ENCODE measurements around the gene IL17C. TPM values are rescaled to one million over a fixed set of nuclear protein-coding genes. Genes with fewer than 3 reads are reported as not detected.

IL17C gene, protein sequence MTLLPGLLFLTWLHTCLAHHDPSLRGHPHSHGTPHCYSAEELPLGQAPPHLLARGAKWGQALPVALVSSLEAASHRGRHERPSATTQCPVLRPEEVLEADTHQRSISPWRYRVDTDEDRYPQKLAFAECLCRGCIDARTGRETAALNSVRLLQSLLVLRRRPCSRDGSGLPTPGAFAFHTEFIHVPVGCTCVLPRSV
- polyA plus RNA-seq (ENCODE audit: low read depth in 6 of 6): 1 to 10 TPM in 1 of 6 donors, under 1 TPM in 3, not detected in 2; 0.39 to 1.3 (median 0.86) TPM

GRCh38 chr16:88638323-88639230 lies at the start of gene IL17C:
IL17C (plus strand) TSS chr16:88638572; CDS start chr16:88638642, 70 bp downstream.
- peak; percentile 54 for DNase-seq
- ATAC-seq (ENCODE audit: low read depth in 2 of 2): peak; percentile 6 to 12
- no peaks in the 10 kb centered on the region for H3K9me3 Mint-ChIP-seq

DNA sequence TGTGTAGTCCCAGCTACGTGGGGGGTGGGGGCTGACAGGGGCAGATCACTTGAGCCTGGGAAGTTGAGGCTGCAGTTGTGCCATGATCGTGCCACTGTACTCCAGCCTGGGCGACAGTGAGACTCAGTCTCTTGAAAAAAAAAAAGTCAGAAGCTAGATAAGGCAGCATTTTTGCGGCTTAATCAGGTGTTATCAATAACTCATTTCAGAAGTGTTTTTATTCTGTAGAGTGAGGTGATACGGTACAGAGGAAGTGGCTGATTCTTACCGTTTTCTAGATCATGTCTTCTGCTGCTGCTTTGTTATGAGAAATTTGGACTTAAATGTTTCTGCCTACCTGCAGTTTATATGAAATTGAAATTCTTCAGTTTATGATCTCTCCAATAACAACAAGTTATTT lies 49.6 kb upstream of the IL17C start:
- H3K27ac Mint-ChIP-seq: peak overlapping the region in 1 of 6 donors; percentile 31
- H3K4me1 Mint-ChIP-seq: peaks cover 14 to 24% (median 24%) of the 10 kb centered on the region in 3 donors
- ATAC-seq (ENCODE audit: low read depth in 2 of 2) (no peak), DNase-seq (no peak)
- peaks cover 10 to 13% of the 10 kb centered on the region in 2 donors for H3K36me3 Mint-ChIP-seq
- H3K4me3 Mint-ChIP-seq: no peak overlapping the region
- no peaks in the 10 kb centered on the region for H3K27me3 Mint-ChIP-seq
- H3K9me3 Mint-ChIP-seq: no peaks in the 10 kb centered on the region

More at GRCh38 chr16:88638323-88639230, at the start of gene IL17C:
- no peaks in the 10 kb centered on the region for H3K36me3 Mint-ChIP-seq
- peak within 1 kb of the TSS; percentile 62 to 86 (median 77) for H3K4me3 Mint-ChIP-seq
- H3K27me3 Mint-ChIP-seq: no peaks in the 10 kb centered on the region
- H3K27ac Mint-ChIP-seq: peak within 1 kb of the TSS; percentile 48 to 91 (median 65)
- H3K4me1 Mint-ChIP-seq: peaks cover 48 to 70% (median 60%) of the 10 kb centered on the region in 3 donors

- ATAC-seq (ENCODE audit: low read depth in 2 of 2) (no peak), DNase-seq (no peak)
- Mint-ChIP-seq H3K27me3 (no peaks in the 10 kb centered on the region), H3K4me1 (peaks cover 13 to 25% (median 22%) of the 10 kb centered on the region in 3 donors), H3K4me3 (no peak overlapping the region), H3K27ac (peak overlapping the region in 3 of 6 donors; percentile 10 to 70 (median 31)), H3K36me3 (peaks cover 10 to 13% of the 10 kb centered on the region in 2 donors), H3K9me3 (no peaks in the 10 kb centered on the region)
Observed at GRCh38 chr16:88589441-88589840, 48.9 kb upstream of the IL17C start.

GRCh38 chr16:88591577-88592021 lies 46.8 kb upstream of the IL17C start:
- H3K27ac Mint-ChIP-seq: no peak overlapping the region
- peaks cover 8 to 17% (median 9%) of the 10 kb centered on the region in 3 donors for H3K4me1 Mint-ChIP-seq
- no peak overlapping the region for H3K4me3 Mint-ChIP-seq
- no peaks in the 10 kb centered on the region for H3K27me3 Mint-ChIP-seq
- DNase-seq (no peak), ATAC-seq (ENCODE audit: low read depth in 2 of 2) (peak in 1 of 2 donors; percentile 58)
- H3K9me3 Mint-ChIP-seq: no peaks in the 10 kb centered on the region
- H3K36me3 Mint-ChIP-seq: peaks cover 10 to 16% of the 10 kb centered on the region in 2 donors

DNA sequence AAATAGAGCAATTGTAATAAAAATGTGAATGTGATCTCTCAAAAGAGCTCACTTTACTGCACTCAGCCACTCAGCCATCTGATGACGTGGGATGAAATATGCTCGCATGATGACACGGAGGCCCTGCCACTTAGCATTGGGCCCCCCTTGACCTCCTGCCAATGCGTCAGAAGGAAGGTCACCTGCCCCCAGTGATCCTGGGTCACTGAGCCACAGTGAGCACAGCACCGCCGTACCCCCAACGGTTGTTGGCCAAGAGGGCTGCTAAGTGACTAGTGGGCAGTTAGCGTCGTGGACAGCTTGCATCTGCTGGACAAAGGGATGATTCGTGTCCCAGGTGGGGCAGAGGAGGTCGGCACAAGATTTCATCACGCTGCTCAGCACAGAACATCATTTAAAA lies 45.3 kb upstream of the IL17C start:
- H3K36me3 Mint-ChIP-seq: peaks cover 8 to 10% of the 10 kb centered on the region in 2 donors
- H3K27ac Mint-ChIP-seq: peak overlapping the region in 1 of 6 donors; percentile 79

GRCh38 chr16:88593489-88593888 lies 44.9 kb upstream of the IL17C start:
- Mint-ChIP-seq H3K4me1 (peaks cover 9 to 12% (median 11%) of the 10 kb centered on the region in 3 donors), H3K36me3 (peaks cover 8 to 10% of the 10 kb centered on the region in 2 donors), H3K27me3 (no peaks in the 10 kb centered on the region), H3K4me3 (no peak overlapping the region), H3K9me3 (no peaks in the 10 kb centered on the region), H3K27ac (no peak overlapping the region)
- DNase-seq (no peak), ATAC-seq (ENCODE audit: low read depth in 2 of 2) (no peak)

More for the DNA sequence above, 45.3 kb upstream of the IL17C start:
- Mint-ChIP-seq H3K4me3 (no peak overlapping the region), H3K4me1 (peaks cover 9 to 12% (median 11%) of the 10 kb centered on the region in 3 donors), H3K27me3 (no peaks in the 10 kb centered on the region), H3K9me3 (no peaks in the 10 kb centered on the region)
- DNase-seq (no peak), ATAC-seq (ENCODE audit: low read depth in 2 of 2) (no peak)

DNA sequence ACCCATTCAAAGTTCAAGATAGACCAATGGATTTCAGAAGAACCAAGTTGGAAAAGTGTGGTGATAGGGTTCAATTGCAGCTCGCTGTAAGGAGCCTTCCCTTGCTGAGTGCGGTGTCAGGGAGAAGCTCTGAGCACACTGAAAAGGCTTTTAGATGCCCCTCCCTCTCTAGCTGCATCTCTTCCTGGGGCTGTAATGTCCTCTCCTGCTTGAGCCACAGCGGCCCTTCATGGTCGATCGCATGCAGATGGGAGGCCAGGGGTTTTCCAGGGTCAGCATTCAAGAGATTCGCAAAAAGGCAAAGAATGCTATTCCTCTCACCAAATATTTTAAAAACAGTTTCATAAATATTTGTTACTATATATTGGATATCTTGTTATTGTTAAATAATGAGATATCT lies 44.5 kb upstream of the IL17C start:
- no peaks in the 10 kb centered on the region for H3K27me3 Mint-ChIP-seq

DNA sequence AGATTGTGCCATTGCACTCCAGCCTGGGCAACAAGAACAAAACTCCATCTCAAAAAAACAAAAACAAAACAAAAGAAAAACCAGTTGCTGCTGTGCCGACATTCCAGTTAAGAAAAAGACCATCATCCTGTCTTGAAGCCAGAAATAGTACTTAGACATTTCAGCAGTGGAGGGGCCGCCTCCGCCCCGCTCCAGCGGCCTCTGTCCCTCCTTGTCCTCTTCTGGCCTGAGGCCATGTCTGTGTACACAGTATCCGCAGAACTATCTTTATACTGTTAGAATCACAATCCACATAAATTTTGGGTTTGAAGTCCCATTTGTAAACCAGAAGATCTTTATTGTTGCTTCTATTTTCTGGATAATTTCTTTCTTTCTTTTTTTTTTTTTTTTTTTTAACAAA lies 43.3 kb upstream of the IL17C start:
- peak overlapping the region in 1 of 8 donors; percentile 5 for H3K4me3 Mint-ChIP-seq
- no peaks in the 10 kb centered on the region for H3K9me3 Mint-ChIP-seq
- H3K27ac Mint-ChIP-seq: peak overlapping the region in 2 of 6 donors; percentile 26 to 36
- H3K27me3 Mint-ChIP-seq: no peaks in the 10 kb centered on the region
- ATAC-seq (ENCODE audit: low read depth in 2 of 2) (no peak), DNase-seq (no peak)
- H3K36me3 Mint-ChIP-seq: peaks cover 8 to 9% of the 10 kb centered on the region in 2 donors
- H3K4me1 Mint-ChIP-seq: peaks cover 9 to 14% (median 11%) of the 10 kb centered on the region in 3 donors

More for the DNA sequence above, 44.5 kb upstream of the IL17C start:
- Mint-ChIP-seq H3K27ac (no peak overlapping the region), H3K9me3 (no peaks in the 10 kb centered on the region), H3K4me1 (peaks cover 9 to 12% (median 11%) of the 10 kb centered on the region in 3 donors), H3K36me3 (peaks cover 8 to 9% of the 10 kb centered on the region in 2 donors), H3K4me3 (no peak overlapping the region)
- DNase-seq (no peak), ATAC-seq (ENCODE audit: low read depth in 2 of 2) (no peak)

GRCh38 chr16:88595921-88596320 lies 42.5 kb upstream of the IL17C start:
- Mint-ChIP-seq H3K27ac (no peak overlapping the region), H3K4me3 (no peak overlapping the region), H3K9me3 (no peaks in the 10 kb centered on the region), H3K4me1 (peaks cover 9 to 14% (median 11%) of the 10 kb centered on the region in 3 donors), H3K36me3 (peaks cover 8 to 9% of the 10 kb centered on the region in 2 donors), H3K27me3 (no peaks in the 10 kb centered on the region)
- ATAC-seq (ENCODE audit: low read depth in 2 of 2) (no peak), DNase-seq (no peak)

GRCh38 chr16:88596483-88596882 lies 41.9 kb upstream of the IL17C start:
- Mint-ChIP-seq H3K27me3 (no peaks in the 10 kb centered on the region), H3K4me3 (no peak overlapping the region), H3K9me3 (no peaks in the 10 kb centered on the region), H3K27ac (peak overlapping the region in 1 of 6 donors; percentile 52), H3K4me1 (peaks cover 9 to 14% (median 11%) of the 10 kb centered on the region in 3 donors), H3K36me3 (peaks cover 9% of the 10 kb centered on the region in 2 donors)
- ATAC-seq (ENCODE audit: low read depth in 2 of 2): no peak
- DNase-seq: no peak

DNA sequence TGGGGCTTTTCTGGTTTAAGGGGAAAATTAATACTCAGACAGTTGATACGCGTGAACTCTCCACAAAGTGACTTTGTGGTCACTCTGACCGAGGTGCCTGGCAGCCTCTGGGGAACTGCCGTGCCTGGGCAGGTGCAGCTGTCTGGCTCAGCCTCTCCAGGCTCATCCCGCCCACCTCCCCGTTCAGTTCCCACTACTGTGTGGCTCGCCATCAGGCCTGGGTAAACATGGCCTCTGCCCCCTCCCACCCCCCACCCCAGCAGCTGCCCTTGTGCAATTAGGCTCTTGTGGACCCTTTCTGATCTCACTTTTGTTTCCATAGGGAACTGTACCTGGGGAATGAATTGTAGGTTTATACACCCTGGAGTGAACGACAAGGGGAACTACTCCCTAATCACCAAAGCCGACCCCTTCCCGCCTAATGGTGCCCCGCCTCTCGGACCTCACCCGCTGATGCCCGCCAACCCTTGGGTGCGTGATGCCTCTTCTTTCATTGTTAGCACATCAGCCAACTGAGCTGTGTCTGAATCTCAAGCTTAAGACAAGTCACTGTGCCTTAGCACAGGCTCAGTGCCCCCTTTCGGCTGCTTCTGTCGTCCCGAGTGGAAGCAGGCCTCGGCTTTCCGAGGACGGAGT lies 40.4 kb upstream of the IL17C start:
- H3K27me3 Mint-ChIP-seq: no peaks in the 10 kb centered on the region

DNA sequence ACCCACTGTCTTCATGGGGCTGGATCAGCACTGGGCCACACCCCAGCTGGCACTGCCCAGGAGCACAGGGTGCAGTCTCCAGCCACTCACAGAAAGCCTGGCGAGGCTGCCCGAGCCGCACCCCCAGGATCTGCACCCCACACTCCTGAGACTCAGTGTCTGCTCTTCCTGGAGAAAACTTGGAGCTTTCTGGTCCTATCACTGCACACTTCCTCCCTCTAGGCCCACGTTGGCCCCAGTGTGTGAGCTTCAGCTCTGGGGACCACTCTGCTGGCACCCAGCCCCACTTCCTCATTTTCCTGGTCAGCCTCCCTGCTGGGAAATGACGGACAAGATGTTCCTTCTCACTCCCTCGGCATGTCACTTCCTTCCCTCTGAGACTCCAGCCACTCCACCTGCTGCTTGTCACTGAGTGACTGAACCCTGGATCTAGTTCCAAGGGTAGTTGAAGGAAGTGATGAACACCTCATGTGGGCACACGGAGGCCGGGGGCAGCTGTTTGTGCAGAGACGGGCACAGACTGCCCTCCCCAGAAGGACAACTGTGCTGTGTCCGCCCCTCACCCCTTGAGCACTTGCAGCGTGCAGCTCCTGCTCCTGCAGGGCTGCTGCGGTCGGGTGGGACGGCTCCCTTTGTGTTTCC lies 39.2 kb upstream of the IL17C start:
- Mint-ChIP-seq H3K27ac (peak overlapping the region in 4 of 6 donors; percentile 49 to 80 (median 78)), H3K9me3 (no peaks in the 10 kb centered on the region), H3K36me3 (peaks cover 9 to 16% of the 10 kb centered on the region in 2 donors), H3K4me1 (peaks cover 0 to 14% (median 3%) of the 10 kb centered on the region in 3 donors), H3K27me3 (no peaks in the 10 kb centered on the region), H3K4me3 (no peak overlapping the region)
- DNase-seq (no peak), ATAC-seq (ENCODE audit: low read depth in 2 of 2) (no peak)

More for the DNA sequence above, 40.4 kb upstream of the IL17C start:
- Mint-ChIP-seq H3K4me1 (peaks cover 4 to 17% (median 7%) of the 10 kb centered on the region in 3 donors), H3K27ac (no peak overlapping the region), H3K9me3 (no peaks in the 10 kb centered on the region), H3K36me3 (peaks cover 9 to 16% of the 10 kb centered on the region in 2 donors), H3K4me3 (no peak overlapping the region)
- ATAC-seq (ENCODE audit: low read depth in 2 of 2) (no peak), DNase-seq (no peak)

Measured in naive B cell (primary cell).